Activated CD8-positive, alpha-beta memory T cell treated with anti-CD3 and anti-CD28 coated beads for 24 hours (primary cell): Measurements from ENCODE around the gene PDLIM5.
"Not testable (repeated sequence)": the region's sequence is repeated elsewhere in the genome, so short reads cannot be mapped to it uniquely, and the experiment has no call there.

Experiments
- DNase-seq: peaks from one replicate; pipeline ENCODE4 v3.0.0-alpha.2; 2020

Gene PDLIM5

GRCh38 chr4:94504545-94504944 lies 52.8 kb downstream of the PDLIM5 start:
- no peak for DNase-seq

- no peak for DNase-seq
Measured at GRCh38 chr4:94506822-94507221, 55.1 kb downstream of the PDLIM5 start.

DNA sequence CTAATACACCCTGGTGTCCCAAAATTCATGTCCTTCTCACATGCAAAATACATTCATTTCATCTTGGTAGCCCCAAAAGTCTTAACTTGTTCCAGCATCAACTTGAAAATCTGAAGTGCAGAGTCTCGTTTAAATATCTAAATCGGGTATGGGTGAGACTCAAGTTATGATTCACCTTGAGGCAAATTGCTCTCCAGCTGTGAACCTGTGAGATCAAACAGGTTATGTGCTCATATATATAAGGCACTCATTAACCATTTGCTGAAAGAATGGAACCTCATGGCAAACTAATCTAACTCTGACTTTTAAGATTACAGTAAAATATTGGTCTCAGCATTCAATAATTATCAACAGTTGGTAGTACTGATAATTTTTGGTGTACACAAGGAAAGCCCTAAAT lies 55.5 kb downstream of the PDLIM5 start:
- no peak for DNase-seq

GRCh38 chr4:94507708-94508107 lies 56.0 kb downstream of the PDLIM5 start:
- DNase-seq = no peak

DNA sequence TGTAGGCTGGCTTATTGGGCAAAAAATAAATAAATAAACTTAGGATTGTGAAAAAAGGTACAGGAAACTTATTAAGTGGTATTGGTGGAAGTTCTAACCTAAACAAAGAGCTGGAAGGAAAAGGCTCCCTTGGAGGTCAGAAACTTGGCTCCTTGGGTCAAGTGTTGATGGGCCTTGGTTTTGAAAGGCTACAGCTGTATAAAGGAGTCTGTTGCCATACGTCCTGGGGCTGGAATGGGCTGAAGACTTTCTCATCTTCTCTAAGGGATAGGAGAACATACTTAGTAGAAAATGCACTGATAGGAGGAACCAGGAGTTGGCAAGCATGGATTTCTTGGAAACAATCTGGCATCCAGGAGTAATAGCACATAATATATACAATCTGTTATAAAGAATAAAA lies 56.6 kb downstream of the PDLIM5 start:
- DNase-seq = no peak

GRCh38 chr4:94508806-94509205 lies 57.1 kb downstream of the PDLIM5 start:
- no peak for DNase-seq

DNA sequence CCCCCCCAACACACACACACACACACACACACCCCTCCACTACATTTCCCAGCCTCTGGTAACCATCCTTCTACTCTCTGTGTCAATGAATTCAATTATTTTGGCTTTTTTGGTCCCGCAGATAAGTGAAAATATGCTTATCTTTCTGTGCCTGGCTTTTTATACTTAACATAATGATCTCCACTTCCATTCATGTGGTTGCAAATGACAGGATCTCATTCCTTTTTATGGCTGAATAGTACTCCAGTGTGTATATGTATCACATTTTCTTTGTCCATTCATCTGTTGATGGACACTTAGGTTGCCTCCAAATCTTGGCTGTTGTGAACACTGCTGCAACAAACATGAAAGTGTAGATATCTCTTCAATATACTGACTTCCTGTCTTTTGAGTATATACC lies 59.8 kb downstream of the PDLIM5 start:
- DNase-seq = no peak

- DNase-seq = not testable (repeated sequence)
Measured at GRCh38 chr4:94513532-94513931, 61.8 kb downstream of the PDLIM5 start.

GRCh38 chr4:94515365-94515764 lies 63.6 kb downstream of the PDLIM5 start:
- DNase-seq = no peak

- DNase-seq = no peak
Measured at GRCh38 chr4:94516067-94516466, 64.3 kb downstream of the PDLIM5 start.

DNA sequence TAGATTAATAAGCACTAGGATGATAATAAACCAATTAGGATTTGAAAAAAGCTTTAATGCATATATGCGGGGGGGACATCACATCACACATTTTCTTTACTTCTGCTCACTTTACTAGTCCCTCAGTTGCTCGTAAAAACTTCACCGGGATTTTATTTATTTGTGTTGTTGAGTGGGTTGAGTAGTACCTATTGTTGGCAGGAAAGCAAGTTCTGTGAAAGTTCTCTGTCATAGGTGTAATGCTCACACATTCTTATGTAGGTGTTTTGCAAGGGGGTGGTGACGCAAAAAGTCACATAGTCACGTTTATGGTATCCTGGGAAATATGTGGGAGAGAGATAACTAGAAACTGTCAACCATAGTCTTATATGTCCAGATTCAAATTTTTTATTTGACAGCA lies 65.3 kb downstream of the PDLIM5 start:
- no peak for DNase-seq

DNA sequence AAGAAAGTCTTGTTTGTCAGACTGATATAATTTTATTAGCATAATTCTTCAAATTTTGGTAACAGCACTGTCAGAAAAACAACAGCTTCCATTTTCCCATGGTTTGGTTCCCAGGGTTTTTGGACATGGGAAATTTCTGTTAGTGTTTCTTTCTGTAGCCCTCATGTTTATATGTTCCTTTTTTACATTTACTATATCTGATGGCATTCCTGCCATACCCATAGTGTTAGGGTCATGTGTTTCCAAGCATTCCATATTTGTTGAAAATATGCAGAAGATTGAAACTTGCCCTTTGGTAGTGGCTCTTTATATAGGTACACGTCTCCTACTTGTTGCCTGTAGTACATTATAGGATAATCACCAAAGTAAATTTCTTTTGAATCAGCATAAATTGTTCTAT lies 65.8 kb downstream of the PDLIM5 start:
- DNase-seq = no peak

DNA sequence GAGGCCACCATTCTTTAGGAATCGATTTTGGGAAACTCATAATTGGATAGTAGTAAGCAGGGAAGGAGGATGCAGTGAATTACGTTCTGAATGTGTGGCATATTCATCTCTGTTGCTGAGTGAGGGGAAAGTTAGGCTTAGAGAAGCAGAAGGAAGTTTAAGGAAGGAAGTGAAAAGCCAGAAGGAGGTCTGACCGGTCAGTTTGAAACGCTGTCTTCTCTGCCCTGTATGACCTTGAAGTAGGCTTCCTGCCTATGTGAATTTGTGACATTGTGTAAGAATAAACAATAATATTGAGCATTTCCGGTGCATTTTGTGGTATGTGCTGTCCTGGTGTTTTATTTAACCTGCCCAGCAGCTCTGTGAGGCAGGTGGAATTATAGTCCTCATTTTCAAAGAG lies 67.3 kb downstream of the PDLIM5 start:
- no peak for DNase-seq

GRCh38 chr4:94519925-94520789 lies 68.4 kb downstream of the PDLIM5 start:
- no peak for DNase-seq

- DNase-seq = no peak
Measured at GRCh38 chr4:94523033-94523580, 71.4 kb downstream of the PDLIM5 start.

DNA sequence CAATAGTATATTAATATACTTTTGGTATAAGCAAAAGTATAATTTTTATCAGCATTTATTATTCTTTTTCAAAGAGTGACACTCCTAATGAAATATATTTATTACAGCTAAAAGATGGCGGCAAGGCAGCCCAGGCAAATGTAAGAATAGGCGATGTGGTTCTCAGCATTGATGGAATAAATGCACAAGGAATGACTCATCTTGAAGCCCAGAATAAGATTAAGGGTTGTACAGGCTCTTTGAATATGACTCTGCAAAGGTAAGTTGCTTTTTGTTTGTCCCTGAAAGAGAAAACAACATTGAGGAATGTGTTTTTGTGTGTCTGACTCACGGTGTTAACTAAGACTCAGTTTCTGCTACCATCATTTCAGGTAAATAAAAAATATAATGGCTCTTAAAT lies 71.9 kb downstream of the PDLIM5 start:
- DNase-seq = no peak

DNA sequence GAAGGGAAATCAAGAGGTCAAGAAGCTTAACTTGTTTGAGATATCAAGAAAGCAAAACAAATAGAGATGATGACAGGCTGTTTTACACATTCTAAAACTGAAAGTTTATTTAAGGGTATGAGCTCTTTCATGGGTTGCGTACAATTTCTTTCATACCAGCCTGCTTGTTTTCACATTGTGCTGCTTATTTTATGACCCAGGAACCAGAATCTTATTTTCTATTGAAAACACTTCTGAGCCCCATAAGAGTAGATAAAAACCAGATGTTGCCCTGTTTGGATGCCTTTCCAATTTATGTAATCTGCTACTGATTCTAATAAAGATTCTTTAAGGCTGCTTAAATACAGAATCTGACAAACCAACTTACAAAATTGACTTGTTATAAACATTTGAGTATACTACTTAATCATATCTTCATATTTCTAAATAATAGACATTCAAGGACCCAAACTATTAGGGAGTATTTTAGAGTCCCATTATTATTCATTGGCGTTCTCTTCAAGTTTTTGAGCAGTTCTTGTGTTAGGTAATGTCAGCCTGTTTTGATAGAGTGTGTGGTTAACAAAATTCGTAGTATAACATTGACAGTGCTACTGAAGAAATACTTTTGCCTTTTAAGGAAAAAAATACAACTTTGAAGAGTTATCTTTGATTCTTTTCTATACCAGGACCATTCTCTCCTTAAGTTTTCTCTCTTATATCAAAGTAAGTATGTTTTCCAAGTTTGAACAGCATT lies 74.4 kb downstream of the PDLIM5 start:
- no peak for DNase-seq

DNA sequence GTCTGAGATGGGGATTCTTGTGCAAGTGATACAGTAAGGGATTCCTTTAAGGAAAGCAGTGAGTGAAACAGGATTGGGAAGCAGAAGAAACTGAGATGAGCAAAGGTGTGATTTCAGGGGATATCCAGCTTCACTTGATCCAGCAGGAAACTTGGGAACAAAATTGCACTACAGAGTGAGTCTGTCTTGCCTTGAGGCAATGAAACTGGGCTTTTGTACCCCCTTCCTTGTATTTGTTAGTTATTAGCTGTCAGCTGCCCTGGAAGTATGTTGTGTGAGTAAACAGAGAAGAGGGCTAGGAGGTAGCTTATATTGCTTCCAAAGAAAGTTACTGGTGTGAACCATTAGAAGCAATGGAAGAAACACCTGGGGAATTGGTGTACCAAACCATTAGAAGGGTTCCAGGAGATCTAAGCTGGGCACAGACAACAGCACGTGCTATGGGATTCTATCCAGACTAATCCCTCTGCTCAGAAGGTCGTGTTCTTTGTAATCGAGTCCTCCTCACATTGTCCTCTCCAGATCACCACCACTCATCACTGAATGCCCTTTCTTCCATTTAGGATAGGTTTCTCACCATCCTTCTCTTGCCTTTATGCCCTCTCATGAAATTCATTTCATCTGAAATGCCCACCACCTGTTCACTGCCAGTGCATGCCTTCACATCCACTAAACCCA lies 76.0 kb downstream of the PDLIM5 start:
- DNase-seq = no peak

- DNase-seq = no peak
Measured at GRCh38 chr4:94528792-94529451, 77.2 kb downstream of the PDLIM5 start.

DNA sequence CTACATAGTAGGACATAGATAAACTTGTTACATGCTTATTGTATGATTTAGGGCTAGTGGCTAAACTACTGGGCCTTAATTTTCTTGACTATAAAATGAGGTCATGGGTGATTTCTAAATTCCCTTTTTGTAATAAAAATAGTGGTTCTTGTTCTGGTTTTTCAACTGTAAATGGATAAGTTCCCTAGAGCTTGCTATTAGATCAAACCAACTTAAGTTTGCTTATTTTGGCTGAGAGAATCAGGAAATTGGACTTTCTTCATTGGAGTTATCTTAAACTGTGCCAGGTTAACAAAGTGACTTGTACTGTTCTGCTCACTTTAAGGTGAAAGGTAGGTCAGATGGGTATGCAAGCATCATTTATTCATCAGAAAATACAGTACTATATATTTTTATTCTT lies 78.3 kb downstream of the PDLIM5 start:
- no peak for DNase-seq

DNA sequence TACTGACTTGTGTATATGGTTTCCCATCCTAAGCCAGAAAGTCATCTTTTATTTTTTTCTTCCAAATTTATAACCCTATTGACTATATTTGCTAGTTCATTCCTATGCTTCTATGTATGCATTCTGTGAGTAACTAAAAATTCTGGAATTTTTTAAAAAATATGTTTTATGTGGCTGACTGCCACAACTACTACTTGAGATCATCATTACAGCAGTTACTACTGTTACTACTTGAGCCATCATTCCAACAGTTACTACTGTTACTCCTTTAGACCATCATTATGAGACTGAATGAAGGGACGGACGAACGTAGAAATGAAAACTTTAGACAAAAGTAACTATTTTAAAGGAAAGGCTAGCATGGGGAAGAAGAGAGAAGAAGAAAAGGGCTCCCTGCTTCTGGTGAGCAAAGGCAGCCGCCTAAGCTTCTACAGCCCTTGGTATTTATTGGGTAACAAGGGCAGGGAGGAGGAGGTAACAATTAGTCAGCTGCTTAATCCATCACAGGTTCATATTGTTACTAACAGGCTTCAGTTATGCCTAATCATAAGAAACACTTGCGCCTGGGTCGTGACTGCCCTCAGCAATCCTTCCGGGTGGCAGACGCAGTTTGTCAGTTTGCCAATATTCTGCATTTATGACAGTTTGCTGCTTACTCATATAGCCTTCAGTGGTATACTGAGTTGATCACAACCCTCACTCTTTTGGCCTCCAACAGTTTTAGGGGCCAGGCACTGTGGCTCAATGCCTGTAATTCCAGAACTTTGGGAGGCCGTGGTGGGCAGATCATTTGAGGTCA lies 80.4 kb downstream of the PDLIM5 start:
- DNase-seq = no peak
